ENCODE measurements around the gene CDC14A.

DNA sequence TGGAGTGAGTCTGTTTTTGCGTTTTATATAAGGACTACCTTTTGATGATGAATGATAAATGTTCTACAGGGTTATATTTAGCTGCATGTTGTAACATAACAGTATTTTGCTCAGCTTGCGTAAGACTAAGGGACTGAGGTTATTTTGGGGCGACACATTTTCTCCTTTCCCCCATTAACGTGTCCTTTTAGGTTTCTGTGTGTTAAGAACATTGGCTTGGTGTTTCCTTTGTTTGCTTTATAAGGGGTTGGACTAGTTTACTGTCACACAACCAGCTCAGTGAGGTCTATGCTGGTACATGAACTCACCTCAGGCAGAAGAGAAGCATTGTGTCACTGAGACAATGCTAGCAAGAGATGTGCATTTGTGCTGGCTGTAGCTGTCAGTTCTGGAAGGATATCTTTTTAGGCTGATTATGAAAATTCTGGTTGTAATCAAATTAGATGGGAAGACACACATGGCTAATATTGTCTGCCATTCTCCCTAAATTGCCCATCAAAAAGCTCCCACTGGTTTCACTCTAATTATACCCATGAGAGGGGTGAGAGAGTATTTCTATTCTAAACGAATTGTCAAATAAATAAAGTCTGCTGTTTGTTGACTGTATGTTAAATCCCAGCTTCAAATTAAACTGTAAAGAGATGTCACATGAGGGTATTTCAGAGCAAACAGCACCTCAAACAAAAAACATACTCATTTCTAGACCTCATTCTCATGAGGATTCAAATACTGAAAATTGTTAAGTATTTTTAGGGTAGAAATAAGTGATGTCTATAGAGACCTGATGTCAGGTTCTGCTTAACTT lies 62.6 kb downstream of the CDC14A start:
- no peak for TF ChIP-seq EZH2 (IDR thresholded peaks at IDR 0.05; ENCODE audit: insufficient read depth, low read length)
- TF ChIP-seq CTCF (IDR thresholded peaks at IDR 0.05; ENCODE audit: insufficient read depth, low read depth, low read length), result no peak

Data from astrocyte (in vitro differentiated cells and primary cell).